CD4-positive, alpha-beta T cell treated with Interleukin-2 at 100 ng/mL for 4 hours (primary cell): ENCODE results near the gene MRPL54.
A peak's percentile ranks its signal among the peaks of the same experiment; 100 is the strongest.

Experiments
- DNase-seq: peaks from one replicate; pipeline ENCODE4 v3.0.0-alpha.2; 2020; ENCODE audit warnings: low spot score

The MRPL54 gene

GRCh38 chr19:3762501-3763459 lies at the start of gene MRPL54:
MRPL54 (plus strand) TSS chr19:3762682; CDS start chr19:3762701, 19 bp downstream.
- peak; percentile 99 for DNase-seq

- DNase-seq = no peak
These were observed 46.3 kb upstream of the MRPL54 start for GRCh38 chr19:3716147-3716668.

GRCh38 chr19:3719868-3720267 lies 42.6 kb upstream of the MRPL54 start:
- no peak for DNase-seq

GRCh38 chr19:3720349-3720917 lies 42.0 kb upstream of the MRPL54 start:
- DNase-seq = no peak

GRCh38 chr19:3721131-3721886 lies 41.2 kb upstream of the MRPL54 start:
- DNase-seq = peak; percentile 90

GRCh38 chr19:3721887-3722442 lies 40.5 kb upstream of the MRPL54 start:
- no peak for DNase-seq

GRCh38 chr19:3722443-3723109 lies 39.9 kb upstream of the MRPL54 start:
- DNase-seq = no peak

- no peak for DNase-seq
These were observed 39.4 kb upstream of the MRPL54 start for GRCh38 chr19:3723110-3723488.

- no peak for DNase-seq
These were observed 38.6 kb upstream of the MRPL54 start for GRCh38 chr19:3723883-3724282.

GRCh38 chr19:3725121-3725520 lies 37.4 kb upstream of the MRPL54 start:
- no peak for DNase-seq

GRCh38 chr19:3725640-3726310 lies 36.7 kb upstream of the MRPL54 start:
- no peak for DNase-seq

GRCh38 chr19:3730457-3730958 lies 32.0 kb upstream of the MRPL54 start:
- DNase-seq = no peak

GRCh38 chr19:3732108-3732507 lies 30.4 kb upstream of the MRPL54 start:
- DNase-seq = no peak

GRCh38 chr19:3733549-3734309 lies 28.8 kb upstream of the MRPL54 start:
- DNase-seq = no peak

GRCh38 chr19:3734310-3734600 lies 28.2 kb upstream of the MRPL54 start:
- no peak for DNase-seq

GRCh38 chr19:3736106-3736724 lies 26.3 kb upstream of the MRPL54 start:
- no peak for DNase-seq

- DNase-seq = no peak
These were observed 24.8 kb upstream of the MRPL54 start for GRCh38 chr19:3737487-3738205.

GRCh38 chr19:3738477-3739220 lies 23.8 kb upstream of the MRPL54 start:
- no peak for DNase-seq
